Kidney (tissue), 14 donors: ENCODE measurements around the gene RAD51C. TPM values are rescaled to one million over a fixed set of nuclear protein-coding genes. Genes with fewer than 3 reads are reported as not detected.
A peak's percentile ranks its signal among the peaks of the same experiment; 100 is the strongest.

Experiments used
- DNase-seq, 5 donors: peaks; one replicate each; pipeline ENCODE4 v3.0.0-alpha.2; 2013 to 2020
- FAIRE-seq: peaks from 2 replicates; lab custom pipeline; 2012; peaks lifted over from hg19 to GRCh38; lab: Jason Lieb, UNC
- H3K27ac ChIP-seq, 2 donors: one replicate each; pipeline ENCODE4 v1.7.0; 2013; ENCODE audit warnings: low read depth in 2 of 2, low read length in 2 of 2, inconsistent platforms in 1 of 2
- H3K27me3 ChIP-seq: one replicate; pipeline ENCODE4 v1.7.1; 2013; ENCODE audit warnings: low read length, inconsistent platforms; ENCODE audit not compliant: control insufficient read depth, insufficient read depth
- H3K36me3 ChIP-seq, 3 donors: one replicate each; pipeline versions ENCODE4 v1.7.0 to v1.7.1; 2013; ENCODE audit warnings: low read length in 3 of 3, control low read depth in 1 of 3, inconsistent platforms in 1 of 3; ENCODE audit not compliant: insufficient read depth in 3 of 3, control insufficient read depth in 2 of 3
- H3K4me1 ChIP-seq, 3 donors: one replicate each; pipeline versions ENCODE4 v1.7.0 to v1.7.1; 2013; ENCODE audit warnings: low read length in 3 of 3, inconsistent platforms in 1 of 3, low read depth in 1 of 3; ENCODE audit not compliant: control insufficient read depth in 2 of 3, insufficient read depth in 2 of 3
- H3K4me3 ChIP-seq, 3 donors: one replicate each; pipeline versions ENCODE4 v1.7.0 to v1.8.1; 2013; ENCODE audit warnings: low read length in 3 of 3, control low read depth in 1 of 3, inconsistent platforms in 1 of 3
- H3K9ac ChIP-seq, 3 donors: one replicate each; pipeline versions ENCODE4 v1.7.0 to v1.7.1; 2013; ENCODE audit warnings: low read length in 3 of 3, control low read depth in 1 of 3, inconsistent platforms in 1 of 3
- H3K9me3 ChIP-seq, 3 donors: one replicate each; pipeline versions ENCODE4 v1.7.0 to v1.7.1; 2013; ENCODE audit warnings: low read length in 3 of 3, control low read depth in 1 of 3, inconsistent platforms in 1 of 3; ENCODE audit not compliant: control insufficient read depth in 2 of 3, insufficient read depth in 1 of 3
- CTCF ChIP-seq: IDR thresholded peaks from 3 replicates; pipeline ENCODE4 v1.5.1; 2012; ENCODE audit warnings: mild to moderate bottlenecking, moderate library complexity, borderline replicate concordance; ENCODE audit not compliant: insufficient read depth; ENCODE audit errors: extremely low read depth
- intact Hi-C: fragments of 100-400 bp; cut with DNase I; formaldehyde crosslinking; loops from one replicate; pipeline ENCODE4 v1.11.1; 2022
- polyA plus RNA-seq: library from polyadenylated mRNA; stranded (reverse); fragments of 350-450 nt; fragmentation: Illumina TruSeq; extraction: RNeasy Lipid Tissue Mini Kit (QIAGEN cat#74804); gene quantifications from one replicate; pipeline ENCODE4 v1.2.3, GENCODE V29; 2014; ENCODE audit warnings: low read depth, low replicate concordance; ENCODE audit not compliant: insufficient read depth
- total RNA-seq: library from RNA; stranded (reverse); fragmentation: NEBNext Ultra II Directional; extraction: Animal tissue kit (Norgen Biotek cat#: 25700); gene quantifications from one replicate; pipeline ENCODE4 v1.2.1, GENCODE V29; 2021
- donor health status: control.
- donor health status: control.
- donor health status: control.
- donor health status: control.
- donor health status: control.
- donor health status: DM: yes; HTN: yes; CAD: no.
- donor health status: Normal renal cell carcinoma (clear cell type).

The RAD51C gene
- total and polyA plus RNA-seq, 2 donors from 2014 or later, result 20.2 to 29.3 TPM

- Histone ChIP-seq H3K9ac (no peak overlapping the region), H3K9me3 (no peaks in the 10 kb centered on the region), H3K27ac (no peak overlapping the region), H3K4me1 (peaks cover 0 to 4% (median 0%) of the 10 kb centered on the region in 3 donors), H3K36me3 (no peaks in the 10 kb centered on the region), H3K27me3 (no peaks in the 10 kb centered on the region), H3K4me3 (no peak overlapping the region)
- peak in 2 of 5 donors; percentile 4 to 10 for DNase-seq
- no peak for TF ChIP-seq CTCF
- intact Hi-C loops, result no loop called here
- FAIRE-seq, result no peak
Observed at GRCh38 chr17:58664302-58664701, 28.1 kb upstream of the RAD51C start.

- no peak for TF ChIP-seq CTCF
- H3K9me3 ChIP-seq, result no peaks in the 10 kb centered on the region
- FAIRE-seq (no peak), DNase-seq (peak in 2 of 5 donors; percentile 9 to 37)
- peaks cover 0 to 4% (median 0%) of the 10 kb centered on the region in 3 donors for H3K4me1 ChIP-seq
- H3K36me3 ChIP-seq, result no peaks in the 10 kb centered on the region
- no peak overlapping the region for H3K27ac ChIP-seq
- intact Hi-C loops, result no loop called here
- peak overlapping the region in 1 of 3 donors; percentile 51 for H3K9ac ChIP-seq
- peak overlapping the region in 2 of 3 donors; percentile 56 to 59 for H3K4me3 ChIP-seq
- no peaks in the 10 kb centered on the region for H3K27me3 ChIP-seq
Observed at GRCh38 chr17:58665946-58666857, 26.2 kb upstream of the RAD51C start.

- Histone ChIP-seq H3K9ac (peak overlapping the region in 1 of 3 donors; percentile 34), H3K4me3 (peak overlapping the region in 2 of 3 donors; percentile 56 to 59), H3K4me1 (peaks cover 0 to 4% (median 0%) of the 10 kb centered on the region in 3 donors), H3K27me3 (no peaks in the 10 kb centered on the region), H3K9me3 (no peaks in the 10 kb centered on the region), H3K27ac (no peak overlapping the region), H3K36me3 (no peaks in the 10 kb centered on the region)
- TF ChIP-seq CTCF, result no peak
- intact Hi-C loops, result no loop called here
- FAIRE-seq, result no peak
- peak; percentile 26 to 84 (median 63) for DNase-seq
Observed at GRCh38 chr17:58666858-58667267, 25.5 kb upstream of the RAD51C start.
